HG03060 (cell line): ENCODE results near the gene NAP1L4.
A peak's percentile ranks its signal among the peaks of the same experiment; 100 is the strongest.

Experiments
- ATAC-seq: cut with Tn5 transposase; IDR thresholded peaks from one replicate; pipeline ENCODE4 v1.9.1; 2021; ENCODE audit warnings: low read depth, moderate number of reproducible peaks; ENCODE audit not compliant: unreplicated experiment

Gene NAP1L4

GRCh38 chr11:2992234-2992996 is at the start of gene NAP1L4:
Gene NAP1L4, minus strand, starts transcription at chr11:2992329. Its CDS starts 13,109 bp downstream, at chr11:2979220.
- peak; percentile 85 for ATAC-seq

GRCh38 chr11:3040881-3041280 is 48.8 kb upstream of the NAP1L4 start:
- no peak for ATAC-seq

GRCh38 chr11:3037945-3038271 is 45.8 kb upstream of the NAP1L4 start:
- ATAC-seq, result no peak

GRCh38 chr11:3037040-3037944 is 45.2 kb upstream of the NAP1L4 start:
- no peak for ATAC-seq

GRCh38 chr11:3036419-3036818 is 44.3 kb upstream of the NAP1L4 start:
- no peak for ATAC-seq

GRCh38 chr11:3035333-3035732 is 43.2 kb upstream of the NAP1L4 start:
- no peak for ATAC-seq

- ATAC-seq, result no peak
Measured at GRCh38 chr11:3030289-3031070, 38.4 kb upstream of the NAP1L4 start.

- ATAC-seq, result no peak
Measured at GRCh38 chr11:3028813-3029212, 36.7 kb upstream of the NAP1L4 start.

- ATAC-seq, result no peak
Measured at GRCh38 chr11:3026803-3027202, 34.7 kb upstream of the NAP1L4 start.

GRCh38 chr11:3022982-3023381 is 30.9 kb upstream of the NAP1L4 start:
- no peak for ATAC-seq

GRCh38 chr11:3022300-3022967 is 30.3 kb upstream of the NAP1L4 start:
- peak; percentile 69 for ATAC-seq

GRCh38 chr11:3021125-3021524 is 29.0 kb upstream of the NAP1L4 start:
- ATAC-seq, result no peak

- no peak for ATAC-seq
Measured at GRCh38 chr11:3020011-3020410, 27.9 kb upstream of the NAP1L4 start.

GRCh38 chr11:3018596-3018995 is 26.5 kb upstream of the NAP1L4 start:
- ATAC-seq, result no peak

GRCh38 chr11:3016861-3017260 is 24.7 kb upstream of the NAP1L4 start:
- ATAC-seq, result no peak

GRCh38 chr11:3015796-3016195 is 23.7 kb upstream of the NAP1L4 start:
- no peak for ATAC-seq

- no peak for ATAC-seq
Measured at GRCh38 chr11:3014943-3015342, 22.8 kb upstream of the NAP1L4 start.

- no peak for ATAC-seq
Measured at GRCh38 chr11:3014057-3014938, 22.2 kb upstream of the NAP1L4 start.
